Measurements from ENCODE around the gene C3. TPM values are rescaled to one million over a fixed set of nuclear protein-coding genes. Genes with fewer than 3 reads are reported as not detected.

C3 gene
- total RNA-seq, 1 experiment from 2014 or later, result 0.72 TPM

GRCh38 chr19:6730941-6731670 lies 10.7 kb upstream of the C3 start:
- DNase-seq (ENCODE audit: low read depth), result no peak

GRCh38 chr19:6730153-6730804 lies 9.8 kb upstream of the C3 start:
- no peak for DNase-seq (ENCODE audit: low read depth)

GRCh38 chr19:6729573-6730152 lies 9.2 kb upstream of the C3 start:
- DNase-seq (ENCODE audit: low read depth), result no peak

GRCh38 chr19:6728346-6728745 lies 7.9 kb upstream of the C3 start:
- DNase-seq (ENCODE audit: low read depth), result no peak

DNA sequence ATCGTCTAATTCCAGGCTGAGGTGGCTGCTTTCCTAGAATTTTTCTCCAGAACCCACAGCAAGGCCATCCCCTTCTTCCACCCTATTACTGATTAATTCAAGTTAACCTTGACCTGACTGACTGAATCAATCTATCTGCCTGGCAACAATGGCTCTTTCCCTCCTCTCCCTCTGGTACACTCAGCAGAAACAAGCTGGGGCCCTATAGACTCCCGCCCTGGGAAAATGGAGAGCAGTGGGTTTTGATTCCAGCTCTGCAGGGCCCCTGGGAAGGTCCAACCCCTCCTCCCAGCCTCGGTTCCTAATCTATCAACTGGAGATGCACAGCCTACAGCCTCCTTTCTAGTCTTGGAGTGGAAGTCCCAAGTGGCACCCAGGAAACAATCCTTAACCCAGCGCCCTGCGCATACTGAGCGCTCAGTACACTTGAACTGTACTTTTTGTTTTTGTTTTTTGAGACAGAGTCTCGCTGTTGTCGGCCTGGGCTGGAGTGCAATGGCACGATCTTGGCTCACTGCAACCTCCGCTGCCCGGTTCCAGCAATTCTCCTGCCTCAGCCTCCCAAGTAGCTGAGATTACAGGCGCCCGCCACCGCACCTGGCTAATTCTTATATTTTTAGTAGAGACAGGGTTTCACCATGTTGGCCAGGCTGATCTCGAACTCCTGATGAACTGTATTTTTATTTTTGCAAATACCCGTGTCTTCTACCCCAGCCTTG lies 5.2 kb upstream of the C3 start:
- no peak for DNase-seq (ENCODE audit: low read depth)

GRCh38 chr19:6724631-6725492 lies 4.4 kb upstream of the C3 start:
- DNase-seq (ENCODE audit: low read depth), result no peak

GRCh38 chr19:6723738-6724137 lies 3.3 kb upstream of the C3 start:
- DNase-seq (ENCODE audit: low read depth), result no peak

DNA sequence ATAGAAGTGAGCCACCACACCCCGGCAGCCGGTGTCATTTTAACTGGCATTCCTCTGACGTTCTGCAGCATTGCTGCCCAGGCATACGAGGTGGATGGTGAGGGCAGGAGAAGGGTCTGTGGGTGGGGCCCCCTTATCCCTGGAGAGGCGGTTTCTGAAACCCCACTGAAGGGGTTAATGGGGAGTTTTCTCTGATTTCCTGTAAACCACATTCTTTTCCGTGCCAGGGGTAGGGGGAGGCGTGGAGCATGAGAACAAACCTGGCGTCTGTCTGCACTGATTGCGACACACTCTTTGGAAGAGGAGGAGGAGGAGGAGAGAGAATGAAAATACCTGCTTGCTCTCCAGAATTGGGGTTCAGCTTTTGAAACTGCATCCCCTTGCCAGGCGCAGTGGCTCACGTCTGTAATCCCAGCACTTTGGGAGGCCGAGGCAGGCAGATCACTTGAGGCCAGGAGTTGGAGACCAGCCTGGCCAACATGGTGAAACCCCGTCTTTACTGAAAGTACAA lies 2.7 kb upstream of the C3 start:
- no peak for DNase-seq (ENCODE audit: low read depth)

GRCh38 chr19:6721773-6722172 lies 1.3 kb upstream of the C3 start:
- DNase-seq (ENCODE audit: low read depth), result no peak

DNA sequence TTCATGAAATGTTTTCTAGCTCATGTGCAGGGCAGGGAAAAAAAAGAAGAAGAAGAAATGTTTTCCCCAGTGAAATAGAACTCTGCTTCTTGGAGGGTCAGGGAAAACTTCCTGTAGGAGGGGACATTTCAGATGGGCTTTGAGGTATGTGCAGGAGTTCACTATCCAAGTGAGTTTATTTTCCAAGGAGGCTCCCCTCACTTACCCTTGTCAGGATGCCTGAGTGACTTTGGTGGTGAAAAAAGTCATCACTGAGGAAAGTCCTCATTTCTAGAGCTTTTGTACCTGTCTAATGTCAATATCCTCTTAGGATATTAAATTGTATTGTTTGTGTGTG lies 656 bp upstream of the C3 start:
- no peak for DNase-seq (ENCODE audit: low read depth)

GRCh38 chr19:6719992-6720368 lies 470 bp downstream of the C3 start:
- no peak for DNase-seq (ENCODE audit: low read depth)

GRCh38 chr19:6719540-6719861 lies 949 bp downstream of the C3 start:
- DNase-seq (ENCODE audit: low read depth), result no peak

DNA sequence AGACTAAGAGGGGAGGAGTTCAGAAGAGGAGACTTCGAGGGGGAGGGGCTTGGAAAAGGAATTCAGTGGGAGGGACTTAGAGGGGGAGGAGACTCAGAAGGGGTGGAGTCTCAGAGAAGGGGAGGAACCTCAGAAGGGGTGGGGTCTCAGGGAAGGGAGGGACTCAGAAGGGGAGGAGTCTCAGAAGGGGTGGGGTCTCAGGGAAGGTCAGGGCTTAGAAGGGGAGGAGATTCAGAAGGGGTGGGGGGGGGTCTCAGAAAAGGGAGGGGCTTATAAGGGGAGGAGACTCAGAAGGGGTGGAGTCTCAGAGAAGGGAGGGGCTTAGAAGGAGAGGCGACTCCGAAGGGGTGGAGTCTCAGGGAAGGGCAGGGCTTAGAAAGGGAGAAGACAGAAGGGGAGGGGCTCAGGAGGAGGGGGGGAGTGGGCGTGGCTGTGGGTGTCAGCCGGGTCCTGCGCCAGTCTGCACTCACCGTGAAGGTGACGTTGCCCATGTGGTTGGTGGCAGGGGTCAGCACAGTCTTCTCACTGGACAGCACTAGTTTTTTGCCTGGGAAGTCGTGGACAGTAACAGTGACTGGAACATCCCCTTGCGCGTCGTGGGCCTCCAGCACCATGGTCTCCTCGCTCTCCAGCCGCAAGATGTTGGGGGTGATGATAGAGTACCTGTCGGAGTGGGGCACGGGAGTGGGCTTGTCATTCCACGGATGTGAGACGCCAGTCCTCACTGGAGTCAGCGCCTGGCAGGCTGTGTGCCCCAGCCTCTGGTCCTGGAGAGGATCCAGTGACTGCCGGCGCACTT lies 1.5 kb downstream of the C3 start:
- DNase-seq (ENCODE audit: low read depth), result peak; percentile 19

- no peak for DNase-seq (ENCODE audit: low read depth)
Measured at GRCh38 chr19:6718111-6718740, 2.2 kb downstream of the C3 start.

GRCh38 chr19:6717441-6717971 lies 2.9 kb downstream of the C3 start:
- DNase-seq (ENCODE audit: low read depth), result no peak

DNA sequence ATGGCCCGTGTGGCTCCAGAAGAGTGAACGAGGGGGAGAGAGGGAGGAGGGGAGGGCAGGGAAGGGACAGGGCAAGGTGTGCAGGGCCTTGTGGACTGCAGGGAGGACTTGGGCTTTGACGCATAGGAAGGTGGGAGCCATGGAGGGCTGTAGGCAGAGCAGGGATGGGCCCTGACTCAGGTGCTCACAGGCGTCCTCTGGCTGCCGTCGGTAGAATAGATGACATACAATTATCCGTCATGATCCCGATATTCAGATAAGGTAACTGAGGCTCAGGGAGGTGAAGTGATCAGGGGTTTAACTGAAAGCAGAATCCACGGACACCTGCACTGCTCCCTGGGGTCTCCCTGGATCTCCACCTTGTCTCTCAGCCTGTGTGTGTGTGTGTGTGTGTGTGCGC lies 3.4 kb downstream of the C3 start:
- no peak for DNase-seq (ENCODE audit: low read depth)

GRCh38 chr19:6716610-6716970 lies 3.9 kb downstream of the C3 start:
- DNase-seq (ENCODE audit: low read depth), result no peak

- DNase-seq (ENCODE audit: low read depth), result no peak
Measured at GRCh38 chr19:6714749-6715555, 5.5 kb downstream of the C3 start.

All from RPMI7951 (cell line).